Cardiac septum (tissue), 1 donor: ENCODE measurements around the gene LARP7. TPM values are rescaled to one million over a fixed set of nuclear protein-coding genes. Genes with fewer than 3 reads are reported as not detected.
"Not testable (repeated sequence)": the region's sequence is repeated elsewhere in the genome, so short reads cannot be mapped to it uniquely, and the experiment has no call there.

Source experiments
- DNase-seq: peaks from one replicate; pipeline ENCODE4 v3.0.0-alpha.2; 2020; ENCODE audit warnings: low spot score
- intact Hi-C: fragments of 100-400 bp; cut with DNase I; formaldehyde crosslinking; loops from one replicate; pipeline ENCODE4 v1.14.0; 2022
- total RNA-seq: library from RNA; stranded (reverse); fragmentation: NEBNext Ultra II Directional; extraction: Animal tissue kit (Norgen Biotek cat#: 25700); gene quantifications from one replicate; pipeline ENCODE4 v1.2.1, GENCODE V29; 2021
- donor health status: DM: no; HTN: no; CAD: no.

The LARP7 gene
- total RNA-seq, 1 donor from 2014 or later: 52.9 TPM

GRCh38 chr4:112648263-112649054 lies 11.5 kb downstream of the LARP7 start:
- no peak for DNase-seq
- intact Hi-C loops: no loop called here

GRCh38 chr4:112649055-112649408 lies 12.1 kb downstream of the LARP7 start:
- DNase-seq: no peak

GRCh38 chr4:112650332-112650731 lies 13.4 kb downstream of the LARP7 start:
- intact Hi-C loops: no loop called here
- no peak for DNase-seq

More at GRCh38 chr4:112649055-112649408, 12.1 kb downstream of the LARP7 start:
- intact Hi-C loops: no loop called here

DNA sequence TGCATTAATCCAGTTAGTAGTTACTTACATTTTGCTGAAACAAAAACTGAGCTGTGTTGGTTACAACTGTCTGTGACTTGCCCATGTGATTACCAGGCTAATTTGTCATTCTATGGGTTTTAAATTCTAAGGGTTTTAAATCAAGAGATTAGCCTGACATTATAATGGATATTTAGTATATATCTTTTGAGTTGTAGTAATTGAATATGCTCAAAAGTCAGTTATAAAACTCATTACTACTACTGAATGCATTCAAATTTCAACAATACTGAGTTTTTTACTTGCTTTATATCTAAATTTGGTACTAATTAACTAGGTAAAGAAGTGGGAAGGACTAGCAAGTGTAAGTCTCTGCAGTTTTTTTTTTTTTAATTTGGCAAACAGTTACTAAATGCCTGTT lies 14.7 kb downstream of the LARP7 start:
- DNase-seq: no peak
- intact Hi-C loops: no loop called here

GRCh38 chr4:112652216-112652615 lies 15.3 kb downstream of the LARP7 start:
- intact Hi-C loops: no loop called here
- no peak for DNase-seq

- intact Hi-C loops: no loop called here
- DNase-seq: no peak
Measured at GRCh38 chr4:112655270-112655669, 18.3 kb downstream of the LARP7 start.

- DNase-seq, intact Hi-C loops: not testable (repeated sequence)
Measured at GRCh38 chr4:112656115-112656514, 19.2 kb downstream of the LARP7 start.

- intact Hi-C loops: no loop called here
- no peak for DNase-seq
Measured at GRCh38 chr4:112664611-112665010, 27.7 kb downstream of the LARP7 start.

- intact Hi-C loops: no loop called here
Measured at GRCh38 chr4:112668131-112668530, 31.2 kb downstream of the LARP7 start.

GRCh38 chr4:112673076-112673475 lies 36.1 kb downstream of the LARP7 start:
- intact Hi-C loops: loop anchor here (5.0 kb wide), 1 partner anchor 34 kb away; no protein-coding TSS in a partner anchor
- no peak for DNase-seq

More at GRCh38 chr4:112668131-112668530, 31.2 kb downstream of the LARP7 start:
- no peak for DNase-seq

GRCh38 chr4:112673686-112674085 lies 36.7 kb downstream of the LARP7 start:
- DNase-seq: no peak
- intact Hi-C loops: loop anchor here (5.0 kb wide), 1 partner anchor 34 kb away; no protein-coding TSS in a partner anchor

GRCh38 chr4:112674376-112674775 lies 37.4 kb downstream of the LARP7 start:
- intact Hi-C loops: loop anchor here (5.0 kb wide), 1 partner anchor 33 kb away; no protein-coding TSS in a partner anchor
- DNase-seq: no peak

GRCh38 chr4:112677519-112678091 lies 40.7 kb downstream of the LARP7 start:
- DNase-seq: no peak
- intact Hi-C loops: no loop called here

DNA sequence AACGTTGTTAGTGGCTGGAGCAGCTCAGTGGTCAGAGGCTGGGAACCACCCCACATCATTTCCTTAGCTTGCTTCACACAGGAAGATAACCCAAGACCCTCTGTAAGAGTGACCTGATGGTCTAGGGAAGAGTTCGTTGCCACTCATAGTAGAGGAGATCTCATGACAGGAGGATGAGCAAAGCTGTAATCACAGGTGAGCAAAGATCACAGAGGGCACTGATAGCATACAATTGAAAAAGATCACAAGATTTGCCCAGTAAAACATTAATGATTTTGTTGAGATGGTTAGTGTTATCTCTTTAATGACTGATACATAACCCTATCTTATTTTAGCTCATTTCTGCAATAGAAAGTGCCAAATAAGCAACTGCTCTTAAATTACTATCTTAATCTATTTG lies 44.1 kb downstream of the LARP7 start:
- intact Hi-C loops: no loop called here

DNA sequence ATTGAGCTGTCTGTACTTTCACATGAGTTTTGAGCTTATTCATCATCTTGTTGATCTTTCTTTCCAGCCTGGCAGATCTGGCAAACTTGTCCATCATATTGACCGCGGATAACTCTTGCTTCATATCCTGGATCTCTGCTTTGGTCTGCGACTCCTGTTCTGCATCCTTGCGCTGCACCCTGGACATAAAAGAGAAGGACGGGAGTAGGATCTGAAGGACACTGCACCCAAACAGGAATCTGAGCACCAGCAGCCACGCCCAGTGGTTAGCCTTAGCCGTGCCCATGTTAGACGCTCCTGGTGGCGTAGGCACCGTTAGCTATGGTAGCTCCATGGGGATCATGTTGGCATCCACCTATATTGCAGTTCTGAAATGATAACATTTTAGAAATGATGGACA lies 56.6 kb downstream of the LARP7 start:
- DNase-seq: no peak
- intact Hi-C loops: no loop called here

More for the DNA sequence above, 44.1 kb downstream of the LARP7 start:
- no peak for DNase-seq

GRCh38 chr4:112700679-112701078 lies 63.7 kb downstream of the LARP7 start:
- DNase-seq: no peak
- intact Hi-C loops: no loop called here

DNA sequence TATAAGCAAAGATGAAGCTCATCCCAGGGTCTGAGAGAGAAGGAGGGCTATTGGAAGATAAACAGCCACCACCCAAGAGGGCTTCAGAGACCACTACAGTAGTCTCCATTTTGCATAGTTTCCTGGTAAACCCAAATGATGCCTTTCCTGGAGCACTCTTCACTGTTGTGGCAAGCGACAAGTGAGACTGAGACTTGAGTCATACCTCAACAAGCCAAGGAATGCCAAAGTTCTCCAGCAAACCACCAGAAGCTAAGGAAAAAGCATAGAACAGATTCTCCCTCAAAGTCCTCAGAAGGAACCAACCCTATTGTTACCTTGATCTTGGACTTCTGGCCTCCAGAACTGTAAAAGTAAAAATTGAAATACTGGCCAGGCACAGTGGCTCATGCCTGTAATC lies 65.9 kb downstream of the LARP7 start:
- no peak for DNase-seq
- intact Hi-C loops: no loop called here

DNA sequence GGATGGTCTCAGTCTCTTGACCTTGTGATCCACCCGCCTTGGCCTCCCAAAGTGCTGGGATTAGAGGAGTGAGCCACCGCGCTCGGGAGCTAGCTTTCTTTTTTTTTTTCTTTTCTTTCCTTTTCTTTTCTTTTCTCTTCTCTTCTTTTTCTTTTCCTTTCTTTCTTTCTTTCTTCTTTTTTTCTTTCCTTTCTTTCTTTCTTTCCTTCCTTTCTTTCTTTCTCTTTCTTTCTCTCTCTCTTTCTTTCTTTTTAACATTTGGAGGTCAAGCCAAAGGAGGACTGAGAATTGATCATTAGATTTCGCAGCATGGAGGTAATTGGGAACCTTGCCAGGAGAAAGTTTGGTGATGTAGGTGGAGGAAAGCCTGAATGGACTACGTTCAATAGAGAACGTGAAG lies 67.4 kb downstream of the LARP7 start:
- no peak for DNase-seq
- intact Hi-C loops: no loop called here

GRCh38 chr4:112704991-112705845 lies 68.3 kb downstream of the LARP7 start:
- DNase-seq: peak; percentile 80
- intact Hi-C loops: loop anchor here (5.0 kb wide), 2 partner anchors 33 to 68 kb away; partner anchors contain the start of genes LARP7 and ZGRF1
